Transverse colon (tissue), 4 donors: ENCODE results near the gene ZACN. TPM values are rescaled to one million over a fixed set of nuclear protein-coding genes. Genes with fewer than 3 reads are reported as not detected.
A peak's percentile ranks its signal among the peaks of the same experiment; 100 is the strongest.

Experiments used
- DNase-seq: peaks from one replicate; pipeline ENCODE4 v3.0.0-alpha.2; 2019
- H3K27ac ChIP-seq, 4 donors: fragments of 200-600 bp; sonication (generic); 2 replicates each; pipeline ENCODE4 v1.5.1; 2016 to 2018; ENCODE audit warnings: inconsistent platforms in 4 of 4
- H3K27me3 ChIP-seq: fragments of 200-600 bp; sonication (generic); 2 replicates; pipeline ENCODE4 v1.5.1; 2017; ENCODE audit warnings: inconsistent platforms
- H3K36me3 ChIP-seq, 4 donors: fragments of 200-600 bp; sonication (generic); 2 replicates each; pipeline ENCODE4 v1.5.1; 2017 to 2019; ENCODE audit warnings: inconsistent platforms in 4 of 4
- H3K4me1 ChIP-seq, 4 donors: fragments of 200-600 bp; sonication (generic); 2 replicates each; pipeline ENCODE4 v1.5.1; 2017 to 2020; ENCODE audit warnings: inconsistent platforms in 4 of 4
- H3K4me3 ChIP-seq, 4 donors: fragments of 200-600 bp; sonication (generic); 1 replicate in 1 of 4; 2 replicates in 3 of 4; pipeline versions ENCODE4 v1.5.1 to v1.6.1; 2017 to 2019; ENCODE audit warnings: inconsistent platforms in 4 of 4
- H3K9me3 ChIP-seq, 2 donors: fragments of 200-600 bp; sonication (generic); 2 replicates each; pipeline ENCODE4 v1.5.1; 2017 to 2019; ENCODE audit warnings: inconsistent platforms in 2 of 2
- EP300 ChIP-seq: sonication (generic); formaldehyde crosslinking; IDR thresholded peaks from one replicate; pipeline ENCODE4 v1.6.1; 2017; ENCODE audit warnings: antibody characterized with exemption, low read depth
- POLR2A ChIP-seq: fragments of 450-650 bp; IDR thresholded peaks from one replicate; pipeline ENCODE4 v1.6.1; 2016; ENCODE audit warnings: antibody characterized with exemption, mild to moderate bottlenecking, moderate library complexity
- POLR2AphosphoS5 ChIP-seq, 3 donors: sonication (generic); formaldehyde crosslinking; IDR thresholded peaks; one replicate each; pipeline ENCODE4 v1.6.1; 2016; ENCODE audit warnings: antibody characterized with exemption in 3 of 3
- WGBS, 2 donors: methylation state at CpG; one replicate each; pipeline ENCODE4 v1.1.5; 2018; ENCODE audit warnings: low coverage in 1 of 2; 5-methylcytosine and 5-hydroxymethylcytosine counted together
- in situ Hi-C, 4 donors: fragments of 200-750 bp; cut with MboI; loops; one replicate each; pipeline versions ENCODE4 v1.15.0 to v1.15.1; 2017; ENCODE audit warnings: low sequenced_read_pairs in 3 of 4, low pct_ligation_motif_present in 1 of 4, low pct_unique_long_range_greater_than_20kb in 1 of 4
- intact Hi-C: fragments of 100-400 bp; cut with DNase I; formaldehyde crosslinking; loops from one replicate; pipeline ENCODE4 v1.15.1; 2023; ENCODE audit warnings: low total_unique reads
- total RNA-seq, 4 donors: library from RNA; depleted of rRNA; stranded (reverse); fragments of >200 nt; gene quantifications; one replicate each; pipeline ENCODE4 v1.1.0, GENCODE V29; 2016
- TF ChIP-seq, protein P1 (sequence below), 5 experiments: fragments of 200-600 bp in 3 of 5; fragments of 450-650 bp in 2 of 5; sonication (generic) in 3 of 5; IDR thresholded peaks; 1 replicate in 2 of 5; 2 replicates in 3 of 5; pipeline ENCODE4 v1.5.1; 2016 to 2017; ENCODE audit warnings: antibody characterized with exemption in 5 of 5, inconsistent platforms in 3 of 5, mild to moderate bottlenecking in 2 of 5, moderate library complexity in 1 of 5

ZACN gene
- total RNA-seq, 4 donors from 2014 or later, result 0.40 TPM; not detected in 3

DNA sequence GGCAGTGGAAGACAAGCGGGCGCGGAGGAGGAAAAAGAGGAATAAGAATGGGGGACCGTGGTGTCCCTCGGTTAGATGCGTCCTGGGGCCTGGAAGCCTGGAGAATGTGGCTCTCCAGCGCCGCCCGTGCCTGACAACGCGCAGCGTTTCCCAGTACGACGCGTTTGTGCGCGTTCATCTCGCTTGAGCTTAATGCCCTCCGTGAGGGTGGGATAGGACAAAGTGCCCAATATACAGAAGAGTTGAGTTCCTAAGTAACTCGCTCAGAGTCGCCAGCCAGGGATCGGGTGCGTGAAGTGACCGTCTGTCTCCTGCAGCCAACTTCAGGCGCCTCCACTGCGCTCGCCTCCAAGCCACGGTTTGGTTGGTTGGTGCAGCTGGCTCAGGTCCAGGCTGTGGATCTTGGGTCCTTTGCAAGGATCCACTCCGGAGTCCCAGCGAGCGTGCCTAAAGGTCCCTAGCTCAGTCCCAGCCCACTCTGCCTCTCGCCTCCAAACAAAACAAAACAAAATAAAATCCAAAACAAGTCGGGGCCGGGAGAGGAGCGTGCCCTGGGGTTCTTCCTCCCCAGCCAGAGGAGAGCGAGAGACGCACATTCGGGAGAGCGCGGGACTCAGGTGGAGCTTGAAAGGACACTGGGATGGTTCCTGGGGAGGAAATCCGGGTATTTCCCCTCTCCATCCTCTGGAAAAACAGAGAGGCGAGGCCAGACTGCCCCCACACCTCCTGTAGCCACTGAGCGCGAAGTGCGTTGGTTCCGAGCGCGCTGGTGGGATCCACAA, 3.4 kb upstream of the ZACN start:
- in situ Hi-C loops (no loop called here), intact Hi-C loops (loop anchor here (10.0 kb wide), 1 partner anchor 61 kb away; no protein-coding TSS in a partner anchor)
- no peak for DNase-seq
- WGBS, 2 donors, result 0 to 8% methylated on average over 3 to 48 of the region's 48 CpGs
- Histone ChIP-seq H3K27ac (peak overlapping the region in 1 of 4 donors; percentile 58), H3K27me3 (peaks cover 72% of the 10 kb centered on the region), H3K4me1 (peaks cover 29 to 49% (median 42%) of the 10 kb centered on the region in 4 donors), H3K36me3 (no peaks in the 10 kb centered on the region), H3K9me3 (no peaks in the 10 kb centered on the region), H3K4me3 (peak overlapping the region in 2 of 4 donors; percentile 13 to 27)
- TF ChIP-seq EP300 (no peak), POLR2AphosphoS5 (IDR thresholded peaks at IDR 0.05) (no peak), POLR2A (no peak)
- TF ChIP-seq, protein P1, sequence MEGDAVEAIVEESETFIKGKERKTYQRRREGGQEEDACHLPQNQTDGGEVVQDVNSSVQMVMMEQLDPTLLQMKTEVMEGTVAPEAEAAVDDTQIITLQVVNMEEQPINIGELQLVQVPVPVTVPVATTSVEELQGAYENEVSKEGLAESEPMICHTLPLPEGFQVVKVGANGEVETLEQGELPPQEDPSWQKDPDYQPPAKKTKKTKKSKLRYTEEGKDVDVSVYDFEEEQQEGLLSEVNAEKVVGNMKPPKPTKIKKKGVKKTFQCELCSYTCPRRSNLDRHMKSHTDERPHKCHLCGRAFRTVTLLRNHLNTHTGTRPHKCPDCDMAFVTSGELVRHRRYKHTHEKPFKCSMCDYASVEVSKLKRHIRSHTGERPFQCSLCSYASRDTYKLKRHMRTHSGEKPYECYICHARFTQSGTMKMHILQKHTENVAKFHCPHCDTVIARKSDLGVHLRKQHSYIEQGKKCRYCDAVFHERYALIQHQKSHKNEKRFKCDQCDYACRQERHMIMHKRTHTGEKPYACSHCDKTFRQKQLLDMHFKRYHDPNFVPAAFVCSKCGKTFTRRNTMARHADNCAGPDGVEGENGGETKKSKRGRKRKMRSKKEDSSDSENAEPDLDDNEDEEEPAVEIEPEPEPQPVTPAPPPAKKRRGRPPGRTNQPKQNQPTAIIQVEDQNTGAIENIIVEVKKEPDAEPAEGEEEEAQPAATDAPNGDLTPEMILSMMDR (IDR thresholded peaks at IDR 0.05), result peak in 3 of 5 experiments; percentile 12 to 18 (median 14)

DNA sequence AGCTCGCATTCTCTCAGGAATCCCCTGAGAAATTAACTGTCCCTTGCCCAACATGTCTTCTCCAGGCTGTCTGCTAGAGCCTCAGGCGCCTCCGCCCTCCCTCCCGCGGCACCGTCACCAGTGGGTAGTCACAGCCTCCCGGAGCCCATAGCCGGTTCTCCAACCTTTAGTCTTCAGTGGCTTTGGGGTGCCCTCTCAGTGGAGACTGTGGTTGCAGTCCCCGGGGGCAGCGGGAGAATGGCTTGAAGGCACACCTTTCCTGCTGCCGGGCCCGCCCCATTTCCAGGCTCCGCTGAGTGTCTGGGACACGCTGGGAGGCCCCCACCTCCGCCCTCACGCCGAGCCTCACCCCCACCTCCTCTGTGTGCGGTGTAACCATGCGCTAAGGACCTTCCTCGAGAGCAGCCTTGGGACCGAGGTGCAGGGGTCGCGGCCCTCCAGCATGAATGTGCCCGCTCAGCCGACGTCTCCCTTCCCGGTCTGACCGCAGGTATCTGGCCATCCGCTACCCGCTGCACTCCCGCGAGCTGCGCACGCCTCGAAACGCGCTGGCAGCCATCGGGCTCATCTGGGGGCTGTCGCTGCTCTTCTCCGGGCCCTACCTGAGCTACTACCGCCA, 2.7 kb upstream of the ZACN start:
- peaks cover 73% of the 10 kb centered on the region for H3K27me3 ChIP-seq

DNA sequence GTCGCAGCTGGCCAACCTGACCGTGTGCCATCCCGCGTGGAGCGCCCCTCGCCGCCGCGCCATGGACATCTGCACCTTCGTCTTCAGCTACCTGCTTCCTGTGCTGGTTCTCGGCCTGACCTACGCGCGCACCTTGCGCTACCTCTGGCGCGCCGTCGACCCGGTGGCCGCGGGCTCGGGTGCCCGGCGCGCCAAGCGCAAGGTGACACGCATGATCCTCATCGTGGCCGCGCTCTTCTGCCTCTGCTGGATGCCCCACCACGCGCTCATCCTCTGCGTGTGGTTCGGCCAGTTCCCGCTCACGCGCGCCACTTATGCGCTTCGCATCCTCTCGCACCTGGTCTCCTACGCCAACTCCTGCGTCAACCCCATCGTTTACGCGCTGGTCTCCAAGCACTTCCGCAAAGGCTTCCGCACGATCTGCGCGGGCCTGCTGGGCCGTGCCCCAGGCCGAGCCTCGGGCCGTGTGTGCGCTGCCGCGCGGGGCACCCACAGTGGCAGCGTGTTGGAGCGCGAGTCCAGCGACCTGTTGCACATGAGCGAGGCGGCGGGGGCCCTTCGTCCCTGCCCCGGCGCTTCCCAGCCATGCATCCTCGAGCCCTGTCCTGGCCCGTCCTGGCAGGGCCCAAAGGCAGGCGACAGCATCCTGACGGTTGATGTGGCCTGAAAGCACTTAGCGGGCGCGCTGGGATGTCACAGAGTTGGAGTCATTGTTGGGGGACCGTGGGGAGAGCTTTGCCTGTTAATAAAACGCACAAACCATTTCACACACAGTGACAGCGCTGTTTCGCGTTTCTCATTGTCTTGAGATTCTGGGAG, 2.0 kb upstream of the ZACN start:
- WGBS, 2 donors, result 0 to 9% methylated on average over 1 to 79 of the region's 82 CpGs
- DNase-seq, result no peak

More for the DNA sequence above, 2.7 kb upstream of the ZACN start:
- Histone ChIP-seq H3K36me3 (no peaks in the 10 kb centered on the region), H3K9me3 (no peaks in the 10 kb centered on the region), H3K4me1 (peaks cover 22 to 42% (median 37%) of the 10 kb centered on the region in 4 donors), H3K27ac (no peak overlapping the region), H3K4me3 (peak overlapping the region in 2 of 4 donors; percentile 6 to 13)
- no peak for DNase-seq
- intact Hi-C loops (loop anchor here (10.0 kb wide), 1 partner anchor 61 kb away; no protein-coding TSS in a partner anchor), in situ Hi-C loops (no loop called here)
- WGBS, 2 donors, result 9% methylated on average over 41 of the region's 41 CpGs; no CpG with 5 or more reads in 1 of the 2 donors
- TF ChIP-seq, protein P1 (IDR thresholded peaks at IDR 0.05), result no peak
- no peak for TF ChIP-seq EP300
- no peak for TF ChIP-seq POLR2AphosphoS5 (IDR thresholded peaks at IDR 0.05)
- no peak for TF ChIP-seq POLR2A

More for the DNA sequence above, 2.0 kb upstream of the ZACN start:
- Histone ChIP-seq H3K4me1 (peaks cover 18 to 38% (median 33%) of the 10 kb centered on the region in 4 donors), H3K4me3 (peak overlapping the region in 1 of 4 donors; percentile 6), H3K36me3 (no peaks in the 10 kb centered on the region), H3K27me3 (peaks cover 73% of the 10 kb centered on the region), H3K9me3 (no peaks in the 10 kb centered on the region), H3K27ac (no peak overlapping the region)
- in situ Hi-C loops, result no loop called here
- intact Hi-C loops, result loop anchor here (10.0 kb wide), 1 partner anchor 62 kb away; no protein-coding TSS in a partner anchor
- TF ChIP-seq POLR2AphosphoS5 (IDR thresholded peaks at IDR 0.05) (no peak), POLR2A (no peak), EP300 (no peak)
- TF ChIP-seq, protein P1 (IDR thresholded peaks at IDR 0.05), result no peak
